A549 (cell line): ENCODE measurements around the gene AMOTL1. TPM values are rescaled to one million over a fixed set of nuclear protein-coding genes. Genes with fewer than 3 reads are reported as not detected.

ENCODE experiments used
- ATAC-seq, 2 experiments: fragments of 200-7000 bp in 1 of 2; fragments of >200 bp in 1 of 2; cut with Nextera tagmentation in 1 of 2; cut with Tn5 transposase in 1 of 2; 3 replicates each; pipeline versions ENCODE4 v1.8.0 to v1.9.1; 2018 to 2020; ENCODE audit warnings: mild to moderate bottlenecking in 1 of 2, moderate library complexity in 1 of 2
- CTCF ChIA-PET: fragments of 300-600 bp; sonication (Branson Sonifier 250); formaldehyde crosslinking; extraction: SDS; loops from one replicate; lab custom pipeline; 2021; ENCODE audit warnings: antibody characterized with exemption, inconsistent platforms; lab: Yijun Ruan, JAX
- POLR2A ChIA-PET: fragments of 350-600 bp; formaldehyde crosslinking; extraction: SDS; loops from one replicate; lab custom pipeline; 2021; ENCODE audit warnings: antibody characterized with exemption, inconsistent platforms; lab: Yijun Ruan, JAX
- DNase-seq, 2 experiments: peaks; one replicate each; pipeline versions ENCODE4 v3.0.0 to v3.0.0-alpha.2; 2011 to 2016; ENCODE audit warnings: low read depth in 1 of 2, low spot score in 1 of 2
- FAIRE-seq: peaks from 2 replicates; lab custom pipeline; 2011; peaks lifted over from hg19 to GRCh38; lab: Jason Lieb, UNC
- H3K27ac ChIP-seq, 2 experiments: fragments of >200 bp; sonication (Bioruptor Twin); formaldehyde crosslinking; 3 replicates each; pipeline ENCODE4 v1.5.1; 2016 to 2017
- H3K4me1 ChIP-seq: fragments of >200 bp; sonication (Bioruptor Twin); formaldehyde crosslinking; 3 replicates; pipeline ENCODE4 v1.6.1; 2016
- H3K4me2 ChIP-seq: fragments of >200 bp; sonication (Bioruptor Twin); formaldehyde crosslinking; 3 replicates; pipeline ENCODE4 v1.6.1; 2016
- H3K4me3 ChIP-seq: fragments of >200 bp; sonication (Bioruptor Twin); formaldehyde crosslinking; 3 replicates; pipeline ENCODE4 v1.5.1; 2016
- H3K9me3 ChIP-seq: fragments of >200 bp; sonication (Bioruptor Twin); formaldehyde crosslinking; 3 replicates; pipeline ENCODE4 v1.6.1; 2016
- BHLHE40 ChIP-seq: IDR thresholded peaks from 2 replicates; pipeline ENCODE4 v1.6.1; 2012; ENCODE audit warnings: low read depth, low read length, inconsistent platforms
- CEBPB ChIP-seq, 2 experiments: fragments of >200 bp in 1 of 2; sonication (Bioruptor Twin) in 1 of 2; formaldehyde crosslinking in 1 of 2; IDR thresholded peaks; 2 replicates each; pipeline ENCODE4 v1.6.1; 2012 to 2016
- CHD4 ChIP-seq: fragments of 200-600 bp; sonication (generic); IDR thresholded peaks from 2 replicates; pipeline ENCODE4 v1.6.1; 2016; ENCODE audit warnings: antibody characterized with exemption, mild to moderate bottlenecking, borderline replicate concordance
- EHMT2 ChIP-seq: fragments of 200-600 bp; sonication (generic); IDR thresholded peaks from 2 replicates; pipeline ENCODE4 v1.6.1; 2016; ENCODE audit warnings: antibody characterized with exemption, low read depth, mild to moderate bottlenecking, moderate library complexity
- EP300 ChIP-seq, 2 experiments: fragments of >200 bp; sonication (Bioruptor Twin); formaldehyde crosslinking; IDR thresholded peaks; 2 replicates in 1 of 2; 3 replicates in 1 of 2; pipeline ENCODE4 v1.6.1; 2016 to 2017
- FOSB ChIP-seq: fragments of 250-450 bp; sonication (Bioruptor Pico); IDR thresholded peaks from 2 replicates; pipeline ENCODE4 v1.5.0; 2020; ENCODE audit warnings: mild to moderate bottlenecking, moderate library complexity
- FOSL2 ChIP-seq, 2 experiments: fragments of 450-650 bp in 1 of 2; fragments of >200 bp in 1 of 2; sonication (Bioruptor Twin) in 1 of 2; formaldehyde crosslinking; IDR thresholded peaks; 2 replicates each; pipeline versions ENCODE4 v1.5.0 to v1.6.1; 2016 to 2020; ENCODE audit warnings: mild to moderate bottlenecking in 1 of 2, moderate library complexity in 1 of 2
- FOXS1 ChIP-seq: fragments of 250-450 bp; sonication (Bioruptor Pico); IDR thresholded peaks from 2 replicates; pipeline ENCODE4 v1.5.0; 2020; ENCODE audit warnings: mild to moderate bottlenecking, moderate library complexity
- GATA3 ChIP-seq: IDR thresholded peaks from 2 replicates; pipeline ENCODE4 v1.6.1; 2012; ENCODE audit warnings: borderline replicate concordance
- HDAC2 ChIP-seq: fragments of 200-600 bp; sonication (generic); IDR thresholded peaks from 2 replicates; pipeline ENCODE4 v1.6.1; 2016
- JUN ChIP-seq, 2 experiments: fragments of >200 bp; sonication (Bioruptor Twin); formaldehyde crosslinking; IDR thresholded peaks; 2 replicates in 1 of 2; 3 replicates in 1 of 2; pipeline ENCODE4 v1.6.1; 2016 to 2017
- JUNB ChIP-seq: fragments of >200 bp; sonication (Bioruptor Twin); formaldehyde crosslinking; IDR thresholded peaks from 2 replicates; pipeline ENCODE4 v1.6.1; 2016
- KDM1A ChIP-seq: fragments of 200-600 bp; sonication (generic); IDR thresholded peaks from 2 replicates; pipeline ENCODE4 v1.6.1; 2016; ENCODE audit warnings: low read depth, mild to moderate bottlenecking
- MAFK ChIP-seq: fragments of 450-650 bp; IDR thresholded peaks from 2 replicates; pipeline ENCODE4 v1.6.1; 2014; ENCODE audit not compliant: partially characterized antibody
- MAX ChIP-seq: IDR thresholded peaks from 2 replicates; pipeline ENCODE4 v1.6.1; 2012
- NPAS2 ChIP-seq: fragments of 250-450 bp; sonication (Bioruptor Pico); IDR thresholded peaks from 2 replicates; pipeline ENCODE4 v1.8.0; 2022; ENCODE audit warnings: mild to moderate bottlenecking, moderate library complexity, borderline replicate concordance
- NR3C1 ChIP-seq: fragments of >200 bp; sonication (Bioruptor Twin); formaldehyde crosslinking; IDR thresholded peaks from 3 replicates; pipeline ENCODE4 v1.6.1; 2017
- POLR2A ChIP-seq: IDR thresholded peaks from 2 replicates; pipeline ENCODE4 v1.6.1; 2012; ENCODE audit warnings: mild to moderate bottlenecking, low read length
- RAD21 ChIP-seq, 2 experiments: fragments of >200 bp in 1 of 2; sonication (Bioruptor Twin) in 1 of 2; formaldehyde crosslinking in 1 of 2; IDR thresholded peaks in 1 of 2; conservative IDR thresholded peaks in 1 of 2; 2 replicates in 1 of 2; 3 replicates in 1 of 2; pipeline ENCODE4 v1.6.1; 2012 to 2018; ENCODE audit warnings: inconsistent platforms in 1 of 2
- RCOR1 ChIP-seq: fragments of 150-350 bp; IDR thresholded peaks from 2 replicates; pipeline ENCODE4 v1.6.1; 2014; ENCODE audit warnings: antibody characterized with exemption, low read length, low read depth
- REST ChIP-seq: fragments of 200-600 bp; sonication (generic); IDR thresholded peaks from 2 replicates; pipeline ENCODE4 v1.6.1; 2016; ENCODE audit warnings: antibody characterized with exemption, mild to moderate bottlenecking, moderate library complexity
- RFX5 ChIP-seq: fragments of 450-650 bp; IDR thresholded peaks from 2 replicates; pipeline ENCODE4 v1.7.1; 2014; ENCODE audit warnings: antibody characterized with exemption, mild to moderate bottlenecking, moderate library complexity
- RNF2 ChIP-seq: fragments of 200-600 bp; sonication (generic); IDR thresholded peaks from 2 replicates; pipeline ENCODE4 v1.6.1; 2016; ENCODE audit warnings: low read depth, mild to moderate bottlenecking, antibody characterized with exemption, moderate library complexity, borderline replicate concordance
- TFCP2L1 ChIP-seq: fragments of 250-450 bp; sonication (Bioruptor Pico); IDR thresholded peaks from 2 replicates; pipeline ENCODE4 v1.5.0; 2021; ENCODE audit warnings: mild to moderate bottlenecking
- ZC3H11A ChIP-seq: fragments of 450-650 bp; IDR thresholded peaks from 2 replicates; pipeline ENCODE4 v1.6.1; 2014; ENCODE audit warnings: antibody characterized with exemption, mild to moderate bottlenecking
- ZFP36 ChIP-seq: fragments of 450-650 bp; IDR thresholded peaks from 2 replicates; pipeline ENCODE4 v1.6.1; 2014; ENCODE audit warnings: borderline replicate concordance; ENCODE audit not compliant: partially characterized antibody
- ZSCAN20 ChIP-seq: fragments of 250-450 bp; sonication (Bioruptor Pico); IDR thresholded peaks from 2 replicates; pipeline ENCODE4 v1.8.0; 2022; ENCODE audit warnings: mild to moderate bottlenecking, moderate library complexity
- WGBS: methylation state at CpG from one replicate; pipeline ENCODE4 v1.1.6; 2017; ENCODE audit errors: missing lambda C conversion rate; 5-methylcytosine and 5-hydroxymethylcytosine counted together
- polyA plus RNA-seq, 4 experiments: library from polyadenylated mRNA; depleted of rRNA in 3 of 4; stranded (reverse); fragments of >200 nt; fragmentation: RNase III in 1 of 4; extraction: RNeasy Plus Mini Kit Qiagen cat#74134 plus additional on column Dnase treatment in 1 of 4; gene quantifications; 2 replicates in 3 of 4; 3 replicates in 1 of 4; pipeline ENCODE4 v1.2.3, GENCODE V29; 2011 to 2017
- TF ChIP-seq, protein P1 (sequence below): fragments of >200 bp; sonication (Bioruptor Twin); formaldehyde crosslinking; IDR thresholded peaks from 2 replicates; pipeline ENCODE4 v1.6.1; 2016
- TF ChIP-seq, protein P2 (sequence below): fragments of >200 bp; sonication (Bioruptor Twin); formaldehyde crosslinking; IDR thresholded peaks from 3 replicates; pipeline ENCODE4 v1.6.1; 2016
- TF ChIP-seq, protein P3 (sequence below): fragments of >200 bp; sonication (Bioruptor Twin); formaldehyde crosslinking; IDR thresholded peaks from 3 replicates; pipeline ENCODE4 v1.5.1; 2016

AMOTL1 gene
- polyA plus RNA-seq, 2 of the 4 experiments (the other 2 are of a cell fraction): 3.9 to 12.2 TPM

GRCh38 chr11:94746721-94747120 is 21.4 kb upstream of the AMOTL1 start:
- ChIA-PET POLR2A (no interaction called here), CTCF (interaction anchor here (1.2 to 1.8 kb wide), 2 partner anchors 10 to 123 kb away, joined by 3 to 4 read pairs; no protein-coding TSS in a partner anchor)
- ATAC-seq (peak; percentile 87), DNase-seq (peak; percentile 43 to 89), FAIRE-seq (no peak)
- Histone ChIP-seq H3K4me1 (peaks cover 71% of the 10 kb centered on the region), H3K27ac (peak overlapping the region; percentile 68 to 74), H3K9me3 (no peaks in the 10 kb centered on the region), H3K4me3 (no peak overlapping the region), H3K4me2 (peak overlapping the region; percentile 50)
- TF ChIP-seq JUN (IDR thresholded peaks at IDR 0.05) (peak; percentile 25 to 31; a peak in 2 of 5 replicates), TFCP2L1 (CRISPR knock-in tag) (no peak), RFX5 (no peak), JUNB (0 out of 2 replicates have a peak, but pooled peaks have one; percentile 12), POLR2A (no peak), GATA3 (peak; percentile 60), RCOR1 (no peak), FOSL2 (IDR thresholded peaks at IDR 0.05) (no peak), FOSL2 (CRISPR knock-in tag; IDR thresholded peaks at IDR 0.05) (0 out of 2 replicates have a peak, but pooled peaks have one; percentile 34), RNF2 (no peak), ZFP36 (no peak), RAD21 (conservative IDR thresholded peaks at IDR 0.05 in 1 of 2, IDR thresholded peaks at IDR 0.05 in 1 of 2) (0 out of 5 replicates have a peak, but pooled peaks of 1 of the 2 experiments have one; percentile 5)
- WGBS: 0% methylated on average over 3 of the region's 3 CpGs

DNA sequence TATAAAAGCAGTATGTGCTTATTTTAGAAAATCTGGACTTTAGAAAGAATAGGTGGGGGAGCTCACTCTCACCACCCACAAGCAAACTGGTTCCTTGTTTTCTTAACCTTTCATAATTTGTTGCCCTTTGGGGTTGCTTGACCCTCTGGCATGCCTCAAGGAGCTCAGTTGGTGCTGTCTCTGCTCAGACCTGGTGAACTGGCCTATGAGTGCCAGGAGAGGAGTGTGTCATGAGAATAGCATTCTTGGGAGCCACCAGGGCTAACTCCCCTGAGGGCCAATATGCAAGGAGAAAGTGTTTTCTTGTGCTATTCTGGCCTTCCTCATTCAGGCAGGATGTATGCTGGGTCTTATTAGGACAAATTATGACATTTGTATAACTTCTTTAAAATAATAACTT is 21.0 kb upstream of the AMOTL1 start:
- H3K4me3 ChIP-seq: no peak overlapping the region
- H3K4me1 ChIP-seq: peaks cover 71% of the 10 kb centered on the region
- H3K4me2 ChIP-seq: peak overlapping the region; percentile 50
- peak overlapping the region; percentile 68 to 74 for H3K27ac ChIP-seq
- peak; percentile 82 to 85 for ATAC-seq
- DNase-seq: peak; percentile 49 to 84
- CTCF ChIA-PET: interaction anchor here (1.2 to 1.8 kb wide), 2 partner anchors 9 to 124 kb away, joined by 3 to 4 read pairs; no protein-coding TSS in a partner anchor
- TF ChIP-seq HDAC2 (no peak), ZSCAN20 (no peak), EP300 (IDR thresholded peaks at IDR 0.05) (no peak), KDM1A (no peak), POLR2A (no peak), EHMT2 (no peak), NR3C1 (no peak), MAFK (no peak), FOXS1 (CRISPR knock-in tag) (0 out of 2 replicates have a peak, but pooled peaks have one; percentile 64), CEBPB (IDR thresholded peaks at IDR 0.05) (0 out of 4 replicates have a peak, but pooled peaks of 1 of the 2 experiments have one; percentile 5), REST (no peak), MAX (no peak), BHLHE40 (no peak), FOSB (CRISPR knock-in tag) (no peak), CHD4 (no peak), ZC3H11A (no peak), RFX5 (no peak), FOSL2 (IDR thresholded peaks at IDR 0.05) (no peak), FOSL2 (CRISPR knock-in tag; IDR thresholded peaks at IDR 0.05) (0 out of 2 replicates have a peak, but pooled peaks have one; percentile 5), NPAS2 (no peak)
- TF ChIP-seq, protein P1, sequence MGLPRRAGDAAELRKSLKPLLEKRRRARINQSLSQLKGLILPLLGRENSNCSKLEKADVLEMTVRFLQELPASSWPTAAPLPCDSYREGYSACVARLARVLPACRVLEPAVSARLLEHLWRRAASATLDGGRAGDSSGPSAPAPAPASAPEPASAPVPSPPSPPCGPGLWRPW: no peak
- TF ChIP-seq, protein P2, sequence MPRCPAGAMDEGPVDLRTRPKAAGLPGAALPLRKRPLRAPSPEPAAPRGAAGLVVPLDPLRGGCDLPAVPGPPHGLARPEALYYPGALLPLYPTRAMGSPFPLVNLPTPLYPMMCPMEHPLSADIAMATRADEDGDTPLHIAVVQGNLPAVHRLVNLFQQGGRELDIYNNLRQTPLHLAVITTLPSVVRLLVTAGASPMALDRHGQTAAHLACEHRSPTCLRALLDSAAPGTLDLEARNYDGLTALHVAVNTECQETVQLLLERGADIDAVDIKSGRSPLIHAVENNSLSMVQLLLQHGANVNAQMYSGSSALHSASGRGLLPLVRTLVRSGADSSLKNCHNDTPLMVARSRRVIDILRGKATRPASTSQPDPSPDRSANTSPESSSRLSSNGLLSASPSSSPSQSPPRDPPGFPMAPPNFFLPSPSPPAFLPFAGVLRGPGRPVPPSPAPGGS: no peak
- TF ChIP-seq, protein P3, sequence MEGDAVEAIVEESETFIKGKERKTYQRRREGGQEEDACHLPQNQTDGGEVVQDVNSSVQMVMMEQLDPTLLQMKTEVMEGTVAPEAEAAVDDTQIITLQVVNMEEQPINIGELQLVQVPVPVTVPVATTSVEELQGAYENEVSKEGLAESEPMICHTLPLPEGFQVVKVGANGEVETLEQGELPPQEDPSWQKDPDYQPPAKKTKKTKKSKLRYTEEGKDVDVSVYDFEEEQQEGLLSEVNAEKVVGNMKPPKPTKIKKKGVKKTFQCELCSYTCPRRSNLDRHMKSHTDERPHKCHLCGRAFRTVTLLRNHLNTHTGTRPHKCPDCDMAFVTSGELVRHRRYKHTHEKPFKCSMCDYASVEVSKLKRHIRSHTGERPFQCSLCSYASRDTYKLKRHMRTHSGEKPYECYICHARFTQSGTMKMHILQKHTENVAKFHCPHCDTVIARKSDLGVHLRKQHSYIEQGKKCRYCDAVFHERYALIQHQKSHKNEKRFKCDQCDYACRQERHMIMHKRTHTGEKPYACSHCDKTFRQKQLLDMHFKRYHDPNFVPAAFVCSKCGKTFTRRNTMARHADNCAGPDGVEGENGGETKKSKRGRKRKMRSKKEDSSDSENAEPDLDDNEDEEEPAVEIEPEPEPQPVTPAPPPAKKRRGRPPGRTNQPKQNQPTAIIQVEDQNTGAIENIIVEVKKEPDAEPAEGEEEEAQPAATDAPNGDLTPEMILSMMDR: no peak
- no peaks in the 10 kb centered on the region for H3K9me3 ChIP-seq
- POLR2A ChIA-PET: no interaction called here
- no peak for FAIRE-seq
